Stimulated activated CD4-positive, alpha-beta T cell treated with anti-CD3 and anti-CD28 coated beads, TNF-alpha, amount 100 ng/mL, for 1 hour (primary cell): ENCODE results near the gene SERINC2.

Source experiments
- DNase-seq, 3 donors: peaks; one replicate each; pipeline ENCODE4 v3.0.0-alpha.2; 2020; ENCODE audit warnings: low read depth in 3 of 3, low spot score in 1 of 3

The SERINC2 gene

DNA sequence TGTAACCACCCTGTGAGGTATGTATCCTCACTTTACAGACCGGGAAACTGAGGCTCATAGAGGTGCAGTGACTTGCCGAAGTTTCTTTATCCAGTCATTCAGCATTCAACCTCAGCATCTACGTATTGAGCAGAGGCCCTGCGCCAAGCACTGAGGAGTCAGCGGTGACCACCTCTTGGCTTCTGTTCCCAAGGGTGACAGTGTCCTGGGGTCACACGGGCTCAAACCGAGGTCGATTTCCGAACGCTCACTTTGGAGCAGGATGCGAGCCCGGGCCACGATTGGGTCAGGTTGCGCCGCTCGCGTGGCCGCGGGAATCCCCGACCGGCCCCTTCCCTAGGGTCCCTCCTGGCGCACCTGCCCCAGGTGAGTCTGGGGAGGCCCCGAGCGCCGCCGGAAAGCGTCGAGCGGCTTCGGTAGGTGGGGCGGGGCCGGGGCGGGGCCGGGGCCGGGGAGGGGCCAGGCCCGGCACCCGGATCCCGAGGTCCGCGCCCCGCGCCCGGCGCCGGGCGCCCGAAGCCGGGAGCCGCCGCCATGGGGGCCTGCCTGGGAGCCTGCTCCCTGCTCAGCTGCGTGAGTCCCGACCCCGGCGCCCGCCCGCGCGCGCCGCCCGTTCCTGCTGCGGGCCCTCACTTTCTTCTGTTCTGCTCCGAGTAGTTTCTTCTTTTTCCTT, at the start of gene SERINC2:
Gene SERINC2, plus strand, starts transcription at position 482 of the 673 bp plus-strand sequence. Its CDS starts 53 bp downstream, at position 535.
- DNase-seq, result peak in 1 of 3 donors; percentile 7

DNA sequence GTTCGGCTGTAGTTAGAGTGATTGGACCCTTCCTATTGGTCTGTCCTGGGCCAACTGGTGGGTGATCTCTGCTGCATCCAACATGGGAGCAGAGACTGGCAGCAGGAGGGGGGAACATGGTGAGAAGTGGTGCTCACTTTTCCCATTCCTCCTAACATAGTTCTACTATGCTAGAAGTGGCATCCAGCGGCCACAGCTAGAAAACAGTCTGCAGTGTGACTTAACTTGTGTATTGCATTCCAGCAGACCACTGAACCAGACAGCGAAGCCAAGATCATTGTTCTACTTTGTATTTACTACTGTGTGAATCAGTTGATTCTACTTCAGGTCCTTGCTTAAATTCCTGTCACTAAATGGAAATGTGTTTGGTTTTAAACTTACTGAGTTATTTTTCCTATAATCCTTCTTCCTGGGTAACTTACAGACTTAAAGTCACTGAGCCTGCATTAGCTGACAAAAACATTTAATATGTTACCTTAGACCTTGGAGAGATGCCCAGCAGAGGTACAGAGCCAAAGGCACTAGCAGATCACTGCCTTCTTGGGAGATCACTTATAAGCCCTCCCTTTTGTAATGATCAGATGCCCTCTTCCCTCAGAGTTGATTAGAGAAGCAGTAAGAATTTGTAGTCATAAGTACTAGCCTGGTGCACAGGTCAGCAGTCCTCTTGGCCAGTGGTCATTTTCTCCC, 48.3 kb upstream of the SERINC2 start:
- no peak for DNase-seq

DNA sequence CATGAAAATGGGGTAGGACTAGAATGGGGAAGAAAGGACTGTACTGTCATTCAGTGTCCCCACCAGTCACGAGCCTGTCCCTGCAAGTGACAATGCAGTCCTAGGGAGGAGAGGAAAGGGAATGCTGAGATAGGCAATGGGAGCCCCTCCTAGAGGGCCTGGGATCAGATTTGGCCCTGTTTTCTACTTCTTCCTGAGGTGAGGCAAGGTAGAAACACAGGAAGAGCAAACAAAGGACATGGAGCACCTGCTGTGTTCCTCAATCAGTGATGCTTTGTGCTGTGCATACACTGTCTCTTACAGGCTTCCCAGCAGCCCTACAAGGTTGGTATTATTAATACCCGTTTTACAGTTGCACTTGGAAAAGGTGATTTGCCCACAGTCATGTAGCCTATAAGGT, 46.2 kb upstream of the SERINC2 start:
- DNase-seq, result no peak

DNA sequence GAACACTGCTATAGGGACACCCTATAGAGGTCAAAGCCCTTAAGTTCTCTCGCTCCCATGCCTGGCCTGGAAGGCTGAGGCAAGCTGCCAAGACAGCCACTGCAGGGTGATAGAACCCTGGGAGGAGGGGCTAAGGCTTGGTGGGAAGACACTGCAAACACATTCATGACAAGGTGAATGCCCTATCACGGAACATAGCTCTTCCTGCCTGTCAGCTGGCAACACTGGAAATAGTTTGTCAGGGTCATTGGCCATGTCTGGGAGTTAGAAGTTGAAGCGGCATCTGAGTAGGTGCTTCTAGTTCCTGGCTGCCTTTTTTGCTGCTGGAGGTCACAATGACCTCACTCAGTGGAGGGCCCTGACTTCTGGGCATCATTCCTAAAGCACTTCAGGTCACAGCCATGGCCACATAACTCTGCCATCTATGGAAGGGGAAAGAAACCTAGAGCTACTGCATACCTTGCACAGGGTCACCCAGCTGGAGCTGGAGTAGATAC, 44.4 kb upstream of the SERINC2 start:
- DNase-seq, result no peak

DNA sequence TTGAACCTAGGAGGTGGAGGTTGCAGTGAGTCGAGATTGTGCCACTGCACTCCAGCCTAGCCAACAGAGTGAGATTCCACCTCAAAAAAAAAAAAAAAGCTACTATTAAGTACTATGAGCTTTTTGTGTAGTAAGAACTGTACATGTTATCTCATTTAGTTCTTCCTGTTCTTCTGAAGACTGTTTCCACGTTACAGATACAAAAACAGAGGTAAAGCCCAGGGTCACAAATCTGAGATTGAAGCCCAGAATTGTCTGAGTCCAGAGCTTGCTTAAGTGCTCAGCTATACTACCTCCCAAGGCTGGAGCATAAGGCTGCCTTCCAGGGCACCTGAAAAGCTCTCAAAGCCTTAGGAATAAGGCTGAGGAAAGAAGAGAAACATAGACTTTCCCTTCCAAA, 43.0 kb upstream of the SERINC2 start:
- no peak for DNase-seq

DNA sequence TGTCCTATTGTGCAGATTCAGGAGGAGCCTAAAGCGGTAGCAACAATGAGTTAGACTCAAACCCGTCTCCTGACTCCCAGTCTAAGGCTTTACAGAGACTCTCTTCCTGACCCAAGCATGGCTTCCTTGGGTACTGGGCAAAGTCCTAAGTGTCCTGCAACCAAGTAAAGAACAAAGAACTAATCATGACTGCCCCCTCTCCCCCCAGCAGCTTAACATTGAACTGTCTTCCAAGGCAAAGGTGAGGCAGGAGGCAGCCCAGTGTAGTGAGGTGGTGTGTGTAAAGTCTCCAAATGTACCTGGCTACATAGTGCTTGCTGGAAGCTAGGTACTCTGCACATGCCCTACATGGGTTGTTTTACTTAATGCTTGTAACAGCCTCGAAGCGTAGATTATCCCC, 42.4 kb upstream of the SERINC2 start:
- DNase-seq, result no peak

DNA sequence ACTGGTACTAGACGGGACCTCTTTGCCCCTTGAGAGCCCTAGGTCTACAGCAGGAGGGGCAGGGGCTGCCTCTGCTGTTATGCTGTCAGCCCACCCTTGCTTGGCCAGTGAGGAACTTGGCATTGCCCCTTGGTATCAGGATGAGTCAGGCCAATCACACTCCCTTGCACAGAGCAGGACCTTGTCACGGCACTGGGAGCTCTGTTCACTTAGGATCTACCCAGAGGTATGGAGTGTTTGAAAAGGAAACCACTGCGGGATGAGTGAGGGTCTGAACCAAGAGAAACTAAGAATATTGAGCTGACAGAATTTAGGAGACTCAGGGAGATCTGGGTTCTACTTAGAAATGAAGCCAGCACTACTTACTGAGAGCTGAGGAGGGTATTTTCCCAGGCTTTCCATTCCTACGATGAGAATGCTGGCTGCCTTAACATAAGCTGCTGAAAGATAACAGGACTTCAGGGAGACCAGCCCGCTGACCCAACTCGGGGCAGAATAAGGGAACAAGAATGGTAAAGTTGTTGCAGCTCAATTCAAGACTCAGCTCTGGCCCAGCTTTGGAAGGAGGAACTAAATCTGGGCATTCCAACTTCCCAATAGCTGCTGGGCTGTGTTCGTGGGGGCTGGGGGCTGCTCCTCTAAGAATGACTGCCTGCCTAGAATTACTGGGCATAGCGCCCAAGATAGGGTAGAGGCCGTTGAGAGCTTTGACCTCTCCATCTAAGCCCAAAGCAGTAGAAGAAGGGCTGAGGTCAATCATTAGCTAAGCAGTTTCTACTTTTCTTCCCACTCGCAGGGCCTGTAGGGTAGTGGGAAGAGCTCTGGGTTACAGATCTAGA, 41.7 kb upstream of the SERINC2 start:
- DNase-seq, result no peak

DNA sequence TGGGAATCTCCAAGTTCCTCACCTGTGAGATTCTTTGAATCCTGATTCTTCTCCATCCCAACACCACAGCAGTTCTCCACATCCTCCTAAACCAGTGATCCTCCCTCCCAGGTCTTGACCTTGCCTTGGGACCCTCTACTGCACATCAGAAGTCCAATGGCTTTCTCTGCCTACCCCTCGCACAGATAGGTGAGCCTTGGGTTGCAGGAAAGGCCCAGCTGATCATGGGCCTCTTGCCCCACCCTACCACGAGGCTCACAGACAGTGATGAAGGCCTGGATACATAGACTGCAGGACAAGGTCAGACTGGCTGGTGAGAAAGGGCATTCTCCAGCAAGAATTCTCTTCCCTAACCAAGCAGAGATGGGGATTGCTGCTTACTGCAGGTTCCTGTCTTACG, 41.0 kb upstream of the SERINC2 start:
- DNase-seq, result no peak

DNA sequence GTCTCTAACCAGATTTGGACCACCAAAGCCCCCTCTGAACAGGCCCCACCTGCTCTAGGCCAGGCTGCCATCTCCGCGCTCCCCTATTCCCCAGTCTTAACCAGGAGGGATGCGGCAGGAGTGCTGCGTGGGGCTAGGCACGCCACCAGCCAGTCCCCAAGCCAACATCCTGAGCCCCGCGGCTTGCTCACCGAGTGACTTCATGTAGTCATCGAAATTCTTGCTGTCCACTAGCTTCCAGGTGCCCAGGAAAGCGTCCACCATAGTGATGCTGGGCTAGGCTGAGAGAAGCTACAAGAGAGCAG, 40.3 kb upstream of the SERINC2 start:
- DNase-seq, result no peak

DNA sequence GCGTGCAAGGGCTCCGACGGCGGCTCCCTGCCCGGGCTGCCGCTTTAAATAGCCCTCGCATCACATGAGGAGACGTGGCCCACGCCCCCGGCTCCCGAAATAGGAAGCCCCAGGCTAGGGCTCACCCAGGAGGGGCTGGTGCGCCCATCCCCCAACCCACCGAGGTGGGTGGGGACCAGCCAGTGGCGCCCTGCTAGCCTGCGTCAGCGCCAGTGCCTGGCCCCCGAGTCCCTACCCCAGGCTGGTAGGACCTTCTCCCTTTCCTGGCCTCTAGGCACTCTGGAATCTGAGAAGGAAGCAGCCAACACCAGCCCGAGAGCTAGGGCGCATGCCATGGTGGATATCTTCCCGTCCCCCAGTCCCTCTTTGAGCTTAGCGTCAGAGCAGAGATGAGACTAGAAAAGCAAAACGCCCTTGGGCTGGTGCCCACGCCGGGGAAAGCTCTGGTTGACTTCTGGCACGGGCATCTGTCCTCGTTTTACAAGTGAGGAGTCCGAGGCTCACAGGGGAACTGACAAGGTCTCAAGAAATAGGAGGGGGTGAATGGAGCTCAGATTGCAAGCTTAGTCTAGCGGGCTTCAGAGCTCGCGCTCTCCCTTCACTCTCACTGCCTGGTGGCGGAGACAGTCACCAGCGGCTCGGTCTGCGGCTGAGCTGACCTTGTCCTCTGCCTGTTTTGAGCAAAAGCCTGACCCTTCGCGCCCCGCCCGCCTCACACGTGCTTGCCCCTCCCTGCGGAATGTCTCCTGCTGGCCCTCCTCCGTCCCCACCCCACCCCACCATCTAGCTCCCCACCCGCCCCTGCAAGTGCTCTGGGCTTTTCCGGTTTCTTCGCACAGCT, 39.7 kb upstream of the SERINC2 start, which contains the start of gene FABP3:
Gene FABP3, minus strand, starts transcription at position 21 of the 841 bp plus-strand sequence. CDS start 62 bp downstream, outside the sequence.
- DNase-seq, result no peak

DNA sequence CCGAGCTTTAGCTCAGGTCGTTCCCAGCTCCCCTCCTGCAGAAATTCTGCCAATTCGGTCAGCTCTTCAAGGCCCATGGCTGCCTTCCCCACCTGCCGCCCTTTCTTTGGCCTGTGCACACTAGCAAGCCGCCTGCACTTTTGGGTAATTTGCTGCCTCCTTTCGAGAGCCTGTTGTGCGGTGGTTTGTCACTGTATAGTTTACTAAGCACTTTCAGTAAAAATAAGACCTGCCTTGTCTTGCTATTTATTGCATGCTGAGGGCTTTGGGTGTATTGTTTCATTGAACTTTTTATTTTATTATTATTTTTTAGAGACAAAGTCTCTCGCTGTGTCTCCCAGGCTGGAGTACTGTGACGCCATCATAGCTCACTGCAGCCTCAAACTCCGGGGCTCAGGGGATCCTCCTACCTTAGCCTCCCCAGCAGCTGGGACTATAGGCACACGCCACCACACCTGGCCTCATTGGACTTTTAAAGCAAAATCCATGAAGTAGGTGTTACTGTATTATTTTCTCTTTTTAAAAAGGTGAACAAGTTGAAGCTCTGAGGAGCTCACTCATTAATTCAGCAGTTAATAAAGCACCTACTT, 39.0 kb upstream of the SERINC2 start:
- DNase-seq, result no peak

DNA sequence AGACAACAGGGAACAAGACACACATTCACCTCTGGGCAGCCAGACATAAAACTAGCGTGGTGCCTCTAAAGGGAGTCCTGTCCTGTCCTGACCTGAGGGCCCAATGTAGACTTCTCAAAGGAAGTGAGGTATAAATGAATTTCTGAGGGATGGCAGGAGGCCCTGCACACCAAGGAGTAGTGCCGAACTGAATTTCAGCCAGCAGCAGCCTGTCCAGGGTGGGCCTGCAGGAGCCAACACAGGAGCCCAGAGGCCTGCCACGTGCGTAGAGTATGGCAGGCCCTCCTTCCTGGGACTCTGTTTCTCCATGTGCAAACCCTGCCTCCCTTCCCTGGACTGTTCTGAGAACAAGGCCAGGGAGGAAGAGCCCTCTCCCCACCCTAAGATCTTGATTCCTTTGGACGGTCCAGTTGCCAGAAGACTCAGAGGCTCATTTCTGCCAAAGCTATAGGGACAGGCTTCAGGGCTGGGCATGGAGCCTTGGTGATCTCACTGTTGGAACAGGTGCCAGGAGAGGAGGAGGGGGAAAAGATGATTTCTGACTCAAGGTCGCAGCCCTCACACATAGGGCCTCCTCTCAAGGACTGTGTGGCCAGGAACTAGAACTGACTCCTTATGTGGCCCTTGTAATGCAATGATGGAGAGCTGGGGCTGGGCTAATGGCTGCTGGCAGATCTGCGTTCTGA, 38.4 kb upstream of the SERINC2 start:
- no peak for DNase-seq

DNA sequence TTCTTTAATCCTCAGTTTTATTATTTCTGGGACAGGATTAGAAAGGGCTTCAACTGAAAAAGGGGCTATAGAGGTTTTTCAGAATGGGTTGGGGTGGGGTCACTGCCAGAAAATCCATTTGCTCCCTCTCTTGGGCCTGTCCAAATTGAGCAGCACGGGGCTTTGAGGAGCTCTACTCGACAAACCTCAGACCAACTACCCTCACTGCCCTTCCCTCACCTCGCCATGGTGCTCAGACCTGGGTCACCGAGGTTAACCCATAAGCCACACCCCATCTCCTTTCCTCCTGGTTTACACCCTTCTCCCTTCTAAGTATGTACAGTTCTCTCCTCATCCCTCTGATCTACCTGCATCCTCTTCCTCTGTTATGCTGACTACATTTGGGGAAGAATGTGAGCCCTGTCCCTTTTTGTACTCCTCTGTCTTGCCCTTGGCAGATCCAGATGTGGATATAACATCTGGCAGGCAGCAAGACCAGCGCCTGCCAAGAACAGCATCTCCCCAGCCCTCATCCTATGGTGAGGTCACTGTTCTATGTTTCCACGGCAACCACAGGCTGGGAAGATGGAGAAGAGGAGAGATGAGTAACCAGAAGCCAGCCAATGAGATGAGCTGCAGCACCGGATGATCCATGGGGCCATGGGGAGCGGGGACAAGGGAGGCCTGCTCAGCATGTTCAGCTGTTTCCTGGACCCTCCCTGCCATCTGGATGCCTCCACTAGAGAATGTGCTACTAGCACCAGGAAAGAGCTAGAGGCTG, 36.5 kb upstream of the SERINC2 start:
- no peak for DNase-seq

DNA sequence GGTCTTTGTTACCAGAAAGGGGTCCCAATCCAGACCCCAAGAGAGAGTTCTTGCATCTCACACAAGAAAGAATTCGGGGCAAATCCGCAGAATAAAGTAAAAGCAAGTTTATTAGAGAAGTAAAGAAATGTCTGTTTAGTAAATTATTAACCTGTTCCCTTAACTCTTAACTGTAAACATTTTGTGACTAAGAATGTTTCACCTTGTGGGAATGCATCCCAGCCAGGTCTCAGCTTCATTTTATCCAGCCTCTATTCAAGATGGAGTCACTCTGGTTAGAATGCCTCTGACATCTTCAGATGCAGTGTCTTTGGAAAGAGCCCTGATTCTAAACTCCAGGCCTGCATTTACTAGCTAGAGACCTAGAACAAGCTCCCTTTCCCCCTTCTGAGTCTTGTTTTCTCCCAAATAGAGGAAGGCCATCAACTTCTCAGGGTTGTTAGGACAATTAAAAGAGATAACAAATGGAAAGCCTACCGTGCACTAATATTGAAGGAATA, 35.6 kb upstream of the SERINC2 start:
- DNase-seq, result no peak

DNA sequence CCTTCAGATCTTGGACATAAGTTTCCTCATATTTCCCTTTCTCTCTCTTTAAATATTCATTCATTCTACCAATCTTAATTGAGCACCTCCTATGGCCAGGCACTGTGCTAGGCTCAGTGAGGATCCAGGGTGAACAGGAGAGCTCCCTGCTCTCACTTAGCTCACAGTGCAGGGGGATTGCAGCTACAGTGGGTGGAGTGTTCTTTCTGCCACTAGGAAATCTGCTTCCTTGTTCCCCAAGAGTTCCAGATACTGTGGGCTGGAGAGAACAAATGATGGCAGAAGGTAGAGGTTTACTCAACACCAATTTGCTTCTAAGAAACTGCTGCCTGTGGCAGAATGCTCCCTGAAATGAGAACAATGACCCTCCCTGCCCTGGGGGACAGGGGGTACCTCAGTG, 35.0 kb upstream of the SERINC2 start:
- no peak for DNase-seq

DNA sequence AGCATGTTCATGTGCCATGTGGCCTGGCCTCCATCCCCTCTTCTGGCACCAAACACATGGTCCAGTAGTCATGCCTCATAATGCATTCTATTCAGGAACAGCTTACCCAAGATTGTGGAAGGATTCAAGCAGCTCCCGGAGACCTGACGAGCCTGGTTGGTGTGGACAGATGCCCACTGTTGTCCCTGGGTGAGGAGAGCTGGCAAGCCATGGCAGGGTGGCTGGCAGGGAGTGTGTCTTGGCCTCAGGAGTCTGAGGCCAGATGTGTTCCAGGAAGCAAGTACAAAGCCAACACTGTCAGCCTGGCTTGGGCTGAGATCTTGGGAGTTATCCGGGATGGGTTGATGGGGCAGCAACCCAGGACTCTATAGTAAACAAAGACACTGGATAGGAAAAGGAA, 32.8 kb upstream of the SERINC2 start:
- DNase-seq, result no peak

DNA sequence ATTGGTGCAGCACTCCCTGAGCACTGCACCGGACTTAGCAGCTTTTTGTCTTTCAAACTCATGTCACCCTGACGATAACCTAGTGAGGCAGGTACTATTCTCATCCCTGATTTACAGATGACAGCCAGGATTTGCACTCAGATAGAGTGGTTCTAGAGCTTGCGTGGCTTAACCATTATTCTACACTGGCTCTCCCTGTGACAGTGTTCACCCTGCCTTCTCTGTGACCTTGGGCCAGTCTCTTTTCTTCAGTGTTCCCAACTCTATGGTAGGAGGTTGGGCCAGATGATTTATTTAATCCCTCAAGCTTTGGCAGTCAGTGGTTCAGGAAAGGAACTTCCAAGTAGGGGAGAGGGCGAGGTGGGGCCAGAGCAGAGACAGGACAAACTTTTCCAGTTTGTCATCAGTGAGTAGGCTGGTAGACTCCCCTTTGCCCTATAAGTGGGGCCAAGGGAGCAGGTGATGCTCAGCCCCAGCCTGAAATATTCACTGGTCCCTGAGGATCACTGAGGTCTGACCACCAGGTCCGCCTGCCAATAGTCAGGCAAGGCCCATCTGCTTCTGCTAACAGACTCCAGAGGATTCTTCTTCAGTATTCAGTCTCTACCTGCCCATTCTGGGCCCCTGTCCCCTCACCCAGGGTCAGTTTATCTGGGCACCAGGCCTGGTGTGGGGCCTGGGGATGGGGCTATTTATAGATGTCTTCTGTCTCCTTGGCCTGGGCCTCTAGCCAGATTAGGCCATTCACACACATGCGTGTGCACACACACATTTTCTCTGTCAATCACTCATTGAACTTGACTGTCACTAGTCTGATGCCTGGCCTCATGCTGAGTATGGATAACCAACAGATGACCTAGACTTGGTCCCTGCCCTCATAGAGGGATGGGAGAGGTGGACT, 31.4 kb upstream of the SERINC2 start:
- no peak for DNase-seq

DNA sequence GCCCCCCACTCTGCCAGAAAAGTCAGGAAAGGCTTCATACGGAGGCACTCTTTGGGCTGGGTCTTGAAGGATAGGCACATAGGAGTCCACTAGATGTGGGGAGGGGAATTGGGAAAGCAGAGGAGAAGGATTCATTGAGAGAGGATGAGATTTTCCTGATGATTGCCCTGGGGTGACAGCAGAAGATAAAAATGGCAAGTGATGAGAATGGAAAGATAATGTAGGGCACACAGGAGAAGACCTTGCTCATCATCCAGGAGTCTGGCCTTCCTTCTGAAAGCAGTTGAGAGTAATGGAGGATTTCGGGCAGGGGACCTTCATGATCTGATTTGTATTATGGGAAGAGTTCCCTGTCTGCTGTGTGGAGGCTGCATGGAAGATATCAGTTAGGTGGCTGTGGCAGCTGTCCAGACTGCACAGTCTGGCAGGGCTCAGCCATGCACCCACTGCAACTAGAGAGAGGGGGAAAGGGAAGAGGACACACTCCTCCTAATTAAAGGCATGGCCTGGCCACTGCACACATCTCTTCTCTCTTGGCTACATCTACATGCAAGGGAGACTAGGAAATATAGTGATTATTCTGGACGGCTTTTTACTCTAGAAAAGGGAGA, 30.5 kb upstream of the SERINC2 start:
- no peak for DNase-seq
